B cell (primary cell): ENCODE measurements around the gene ADCY1. TPM values are rescaled to one million over a fixed set of nuclear protein-coding genes. Genes with fewer than 3 reads are reported as not detected.

Experiments used
- ATAC-seq: fragments of 200-7000 bp; cut with Tn5 transposase; one replicate; pipeline ENCODE4 v1.10.0; 2021; ENCODE audit warnings: low read depth, mild to moderate bottlenecking, moderate number of reproducible peaks, moderate library complexity
- CTCF ChIA-PET: fragments of 350-600 bp; sonication (Branson Sonifier 250); formaldehyde crosslinking; loops from one replicate; lab custom pipeline; 2021; ENCODE audit warnings: antibody characterized with exemption, inconsistent platforms; lab: Charles Lee
- POLR2A ChIA-PET: fragments of 350-600 bp; sonication (Branson Sonifier 250); formaldehyde crosslinking; loops from one replicate; lab custom pipeline; 2021; ENCODE audit warnings: antibody characterized with exemption; lab: Charles Lee
- DNase-seq: peaks from one replicate; pipeline ENCODE4 v3.0.0; 2013
- H2AFZ ChIP-seq: 2 replicates; pipeline ENCODE4 v1.6.1; 2012; ENCODE audit warnings: mild to moderate bottlenecking, low read depth, low read length; ENCODE audit not compliant: insufficient read depth, poor library complexity, severe bottlenecking
- H3K27ac ChIP-seq, 2 donors: 1 replicate in 1 of 2; 2 replicates in 1 of 2; pipeline ENCODE4 v1.5.1; 2012 to 2013; ENCODE audit warnings: low read length in 2 of 2, mild to moderate bottlenecking in 2 of 2, moderate library complexity in 1 of 2
- H3K27me3 ChIP-seq, 4 experiments: fragments of 200-600 bp in 1 of 4; sonication (generic) in 1 of 4; replicated peaks in 1 of 4; 1 replicate in 2 of 4; 2 replicates in 2 of 4; pipeline versions ENCODE4 v1.6.1 to v1.7.0; 2013 to 2016; ENCODE audit warnings: low read length in 3 of 4, mild to moderate bottlenecking in 2 of 4, mixed read lengths in 1 of 4, moderate library complexity in 1 of 4; ENCODE audit not compliant: insufficient read depth in 4 of 4, control insufficient read depth in 3 of 4; ENCODE audit errors: control extremely low read depth in 1 of 4
- H3K36me3 ChIP-seq, 2 experiments: replicated peaks in 1 of 2; 1 replicate in 1 of 2; 2 replicates in 1 of 2; pipeline versions ENCODE4 v1.6.1 to v1.7.1; 2013; ENCODE audit warnings: low read length in 1 of 2; ENCODE audit not compliant: insufficient read depth in 2 of 2, control insufficient read depth in 1 of 2; ENCODE audit errors: control extremely low read depth in 1 of 2, extremely low read depth in 1 of 2
- H3K4me1 ChIP-seq, 2 donors: fragments of 200-600 bp in 1 of 2; sonication (generic) in 1 of 2; 1 replicate in 1 of 2; 2 replicates in 1 of 2; pipeline versions ENCODE4 v1.5.1 to v1.6.1; 2013 to 2017; ENCODE audit warnings: low read length in 2 of 2; ENCODE audit not compliant: control insufficient read depth in 2 of 2, insufficient read depth in 2 of 2
- H3K4me2 ChIP-seq: replicated peaks from 2 replicates; pipeline ENCODE3; 2012; ENCODE audit warnings: mild to moderate bottlenecking, low read depth, low read length; ENCODE audit not compliant: poor library complexity, severe bottlenecking
- H3K4me3 ChIP-seq, 5 experiments: fragments of 200-600 bp in 1 of 5; sonication (generic) in 1 of 5; 1 replicate in 3 of 5; 2 replicates in 2 of 5; pipeline versions ENCODE4 v1.5.1 to v1.7.0; 2011 to 2016; ENCODE audit warnings: low read length in 4 of 5, mild to moderate bottlenecking in 4 of 5, low read depth in 2 of 5, control low read depth in 1 of 5, moderate library complexity in 1 of 5; ENCODE audit not compliant: insufficient read depth in 1 of 5; ENCODE audit errors: control extremely low read depth in 1 of 5, extremely low read depth in 1 of 5
- H3K79me2 ChIP-seq: fragments of 200-600 bp; sonication (generic); one replicate; pipeline ENCODE4 v1.6.0; 2016; ENCODE audit warnings: low read length; ENCODE audit not compliant: control insufficient read depth, insufficient read depth
- H3K9ac ChIP-seq: fragments of 200-600 bp; sonication (generic); 2 replicates; pipeline ENCODE4 v1.6.1; 2017; ENCODE audit warnings: mild to moderate bottlenecking, low read length, moderate library complexity
- H3K9me3 ChIP-seq, 3 donors: one replicate each; pipeline versions ENCODE4 v1.6.1 to v1.7.1; 2013; ENCODE audit warnings: low read length in 2 of 3; ENCODE audit not compliant: control insufficient read depth in 2 of 3, insufficient read depth in 1 of 3; ENCODE audit errors: control extremely low read depth in 1 of 3
- H4K20me1 ChIP-seq: 2 replicates; pipeline ENCODE4 v1.6.0; 2012; ENCODE audit warnings: mild to moderate bottlenecking, low read length; ENCODE audit not compliant: insufficient read depth, control insufficient read depth, poor library complexity, severe bottlenecking
- H3K27ac Mint-ChIP-seq: one replicate; pipeline ENCODE4 v1.8.0; 2021; ENCODE audit warnings: mixed read lengths
- H3K27me3 Mint-ChIP-seq: one replicate; pipeline ENCODE4 v1.8.0; 2021; ENCODE audit warnings: mixed read lengths
- H3K4me1 Mint-ChIP-seq: one replicate; pipeline ENCODE4 v1.8.0; 2021; ENCODE audit warnings: mixed read lengths
- H3K4me3 Mint-ChIP-seq: one replicate; pipeline ENCODE4 v1.8.0; 2021; ENCODE audit warnings: mixed read lengths
- H3K9me3 Mint-ChIP-seq: one replicate; pipeline ENCODE4 v1.8.0; 2022; ENCODE audit warnings: mixed read lengths; ENCODE audit not compliant: insufficient read depth
- CTCF ChIP-seq: fragments of 200-600 bp; IDR thresholded peaks from one replicate; pipeline ENCODE4 v1.8.0; 2022; ENCODE audit warnings: antibody characterized with exemption, mild to moderate bottlenecking
- EZH2 ChIP-seq: IDR thresholded peaks from 2 replicates; pipeline ENCODE4 v1.6.1; 2012; ENCODE audit warnings: borderline replicate concordance, low read depth, mild to moderate bottlenecking, moderate library complexity, low read length; ENCODE audit not compliant: insufficient read depth, poor library complexity, severe bottlenecking
- WGBS: methylation state at CpG from one replicate; pipeline ENCODE4 v1.1.5; 2013; ENCODE audit warnings: missing lambda C conversion rate; ENCODE audit not compliant: insufficient coverage; 5-methylcytosine and 5-hydroxymethylcytosine counted together
- intact Hi-C: fragments of 100-400 bp; cut with micrococcal nuclease; formaldehyde crosslinking; loops from one replicate; pipeline ENCODE4 v1.10.0; 2022
- polyA plus RNA-seq: library from polyadenylated mRNA; depleted of rRNA; stranded (reverse); fragments of >200 nt; gene quantifications from 2 replicates; pipeline ENCODE4 v1.2.3, GENCODE V29; 2012
- total RNA-seq, 2 donors: library from RNA; stranded (reverse); fragments of 120-200 nt in 1 of 2; gene quantifications; 1 replicate in 1 of 2; 2 replicates in 1 of 2; pipeline versions ENCODE4 v1.2.3 to v1.2.4, GENCODE V29; 2013 to 2022

Gene ADCY1
- total and polyA plus RNA-seq, 2 donors (not counting 1 experiment from before 2014, with no cell fraction given), result 0.05 to 0.12 TPM

DNA sequence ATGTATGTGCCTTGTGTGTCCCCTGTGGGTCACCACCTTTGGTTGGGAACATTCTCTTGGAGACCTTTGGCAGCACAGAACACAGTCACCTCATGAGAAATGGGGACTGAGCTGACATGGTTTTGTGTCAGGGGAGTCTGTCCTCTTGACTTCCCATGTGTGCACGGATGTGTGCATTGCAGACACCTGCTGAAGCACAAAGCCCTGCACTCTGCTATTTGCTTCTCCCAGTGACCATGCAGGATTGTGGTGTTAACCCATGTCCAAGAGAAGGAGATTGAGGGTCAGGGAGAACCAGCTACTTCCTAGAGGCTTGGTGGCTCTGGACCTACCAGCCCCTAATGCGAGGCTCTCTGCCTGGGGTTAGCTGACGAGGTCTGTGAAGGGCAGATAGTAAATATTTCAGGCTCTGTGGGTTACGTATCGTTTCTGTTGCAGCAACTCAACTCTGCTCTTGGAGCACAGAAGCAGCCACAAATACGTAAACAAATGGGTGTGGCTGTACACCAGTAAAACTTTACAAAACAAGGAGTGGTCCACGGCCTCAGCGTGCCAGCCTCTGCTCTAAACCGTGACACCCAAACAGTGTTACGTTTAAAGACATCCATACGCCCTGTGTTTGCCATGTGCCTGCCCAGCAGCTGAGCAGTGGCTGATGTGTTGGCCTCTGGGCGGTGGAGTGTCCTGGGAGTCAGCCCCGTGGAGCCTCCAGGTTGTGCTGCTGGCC, 51.7 kb downstream of the ADCY1 start:
- Mint-ChIP-seq H3K4me3 (no peak overlapping the region), H3K27ac (no peak overlapping the region), H3K9me3 (peaks cover under 1% of the 10 kb centered on the region), H3K27me3 (no peaks in the 10 kb centered on the region), H3K4me1 (no peaks in the 10 kb centered on the region)
- intact Hi-C loops, result no loop called here
- H3K9me3 ChIP-seq, result peaks cover 0 to 29% (median 0%) of the 10 kb centered on the region in 3 donors
- no peak overlapping the region for H3K9ac ChIP-seq
- POLR2A ChIA-PET, result no interaction called here
- H2AFZ ChIP-seq, result no peak overlapping the region
- H3K4me2 ChIP-seq, result no peak overlapping the region
- H3K4me3 ChIP-seq, result no peak overlapping the region
- CTCF ChIA-PET, result no interaction called here
- H4K20me1 ChIP-seq, result no peaks in the 10 kb centered on the region
- WGBS, result 93% methylated on average over 13 of the region's 13 CpGs
- H3K4me1 ChIP-seq, result no peaks in the 10 kb centered on the region
- no peaks in the 10 kb centered on the region for H3K27me3 ChIP-seq
- no peak overlapping the region for H3K27ac ChIP-seq
- DNase-seq (no peak), ATAC-seq (no peak)
- TF ChIP-seq CTCF (no peak), EZH2 (no peak)
- H3K36me3 ChIP-seq, result no peaks in the 10 kb centered on the region
- no peaks in the 10 kb centered on the region for H3K79me2 ChIP-seq
